ENCODE measurements around the gene EBP.
A peak's percentile ranks its signal among the peaks of the same experiment; 100 is the strongest.

The EBP gene

GRCh38 chrX:48508400-48509244 is 13.0 kb upstream of the EBP start, which contains the start of gene PORCN:
TSS of gene PORCN (plus strand) at chrX:48508992. CDS start at chrX:48509821, 829 bp downstream.
- DNase-seq (ENCODE audit: low spot score), result peak; percentile 92
- no peak for TF ChIP-seq CTCF (IDR thresholded peaks at IDR 0.05; ENCODE audit: extremely low read depth, missing control alignments)

- peak; percentile 8 for DNase-seq (ENCODE audit: low spot score)
- TF ChIP-seq CTCF (IDR thresholded peaks at IDR 0.05; ENCODE audit: extremely low read depth, missing control alignments), result no peak
These were observed 12.4 kb upstream of the EBP start for GRCh38 chrX:48509245-48509590.

GRCh38 chrX:48509619-48510018 is 12.0 kb upstream of the EBP start:
- TF ChIP-seq CTCF (IDR thresholded peaks at IDR 0.05; ENCODE audit: extremely low read depth, missing control alignments), result no peak
- DNase-seq (ENCODE audit: low spot score), result no peak

GRCh38 chrX:48511560-48511959 is 10.0 kb upstream of the EBP start:
- DNase-seq (ENCODE audit: low spot score), result no peak
- peak; percentile 21 for TF ChIP-seq CTCF (IDR thresholded peaks at IDR 0.05; ENCODE audit: extremely low read depth, missing control alignments)

GRCh38 chrX:48512371-48512935 is 9.2 kb upstream of the EBP start:
- DNase-seq (ENCODE audit: low spot score), result no peak
- no peak for TF ChIP-seq CTCF (IDR thresholded peaks at IDR 0.05; ENCODE audit: extremely low read depth, missing control alignments)

GRCh38 chrX:48513670-48514069 is 7.9 kb upstream of the EBP start:
- DNase-seq (ENCODE audit: low spot score), result no peak
- no peak for TF ChIP-seq CTCF (IDR thresholded peaks at IDR 0.05; ENCODE audit: extremely low read depth, missing control alignments)

- no peak for DNase-seq (ENCODE audit: low spot score)
- TF ChIP-seq CTCF (IDR thresholded peaks at IDR 0.05; ENCODE audit: extremely low read depth, missing control alignments), result no peak
These were observed 7.3 kb upstream of the EBP start for GRCh38 chrX:48514126-48514806.
